HepG2 (cell line): Measurements from ENCODE around the gene BCKDHA. TPM values are rescaled to one million over a fixed set of nuclear protein-coding genes. Genes with fewer than 3 reads are reported as not detected.

ENCODE experiments used
- AFF4 ChIP-seq: sonication (generic); formaldehyde crosslinking; IDR thresholded peaks from 2 replicates; pipeline ENCODE4 v1.4.0; 2020; ENCODE audit warnings: missing genetic modification reagents
- EZH2 ChIP-seq: conservative IDR thresholded peaks from 2 replicates; pipeline ENCODE4 v1.6.1; 2012; ENCODE audit warnings: mild to moderate bottlenecking, low read depth, low read length, moderate library complexity
- GTF3A ChIP-seq: sonication (generic); formaldehyde crosslinking; conservative IDR thresholded peaks from 2 replicates; pipeline ENCODE4 v1.4.0; 2020; ENCODE audit warnings: mild to moderate bottlenecking, missing genetic modification reagents
- HMGXB4 ChIP-seq, 2 experiments: sonication (generic) in 1 of 2; formaldehyde crosslinking in 1 of 2; IDR thresholded peaks; 2 replicates each; pipeline versions ENCODE4 v1.4.0 to v1.6.1; 2018 to 2020; ENCODE audit warnings: missing genetic modification reagents in 2 of 2, borderline replicate concordance in 1 of 2, low read depth in 1 of 2, mild to moderate bottlenecking in 1 of 2, missing biosample characterization in 1 of 2
- HNRNPLL ChIP-seq: fragments of 200-400 bp; formaldehyde crosslinking; IDR thresholded peaks from 2 replicates; pipeline ENCODE4 v1.6.1; 2017; ENCODE audit warnings: mild to moderate bottlenecking, low read depth, low read length; ENCODE audit not compliant: poor library complexity, severe bottlenecking
- KAT8 ChIP-seq: IDR thresholded peaks from 2 replicates; pipeline ENCODE4 v1.6.1; 2016; ENCODE audit warnings: missing genetic modification reagents, missing compliant biosample characterization
- MBNL3 ChIP-seq: fragments of 250-450 bp; sonication (Bioruptor Pico); conservative IDR thresholded peaks from 2 replicates; pipeline ENCODE4 v1.8.0; 2022; ENCODE audit warnings: mild to moderate bottlenecking, inconsistent platforms
- MLLT10 ChIP-seq: sonication (generic); formaldehyde crosslinking; IDR thresholded peaks from 2 replicates; pipeline ENCODE4 v1.4.0; 2020; ENCODE audit warnings: missing genetic modification reagents
- MTA3 ChIP-seq: sonication (generic); formaldehyde crosslinking; IDR thresholded peaks from 2 replicates; pipeline ENCODE4 v1.4.0; 2020; ENCODE audit warnings: missing genetic modification reagents
- MTF1 ChIP-seq: sonication (generic); formaldehyde crosslinking; IDR thresholded peaks from 2 replicates; pipeline ENCODE4 v1.5.0; 2020; ENCODE audit warnings: missing genetic modification reagents
- NR0B2 ChIP-seq: sonication (generic); formaldehyde crosslinking; IDR thresholded peaks from 2 replicates; pipeline ENCODE4 v1.4.0; 2020; ENCODE audit warnings: mild to moderate bottlenecking, missing genetic modification reagents
- NR1H2 ChIP-seq: sonication (generic); formaldehyde crosslinking; IDR thresholded peaks from 2 replicates; pipeline ENCODE4 v1.8.1; 2022; ENCODE audit warnings: low read depth, missing genetic modification reagents, borderline replicate concordance
- PAF1 ChIP-seq: IDR thresholded peaks from 2 replicates; pipeline ENCODE4 v1.6.1; 2016; ENCODE audit warnings: missing genetic modification reagents, missing compliant biosample characterization
- PCBP1 ChIP-seq: fragments of 200-400 bp; formaldehyde crosslinking; IDR thresholded peaks from 2 replicates; pipeline ENCODE4 v1.6.1; 2017; ENCODE audit warnings: mild to moderate bottlenecking, low read depth, low read length, borderline replicate concordance
- POLR2G ChIP-seq: fragments of 200-400 bp; formaldehyde crosslinking; IDR thresholded peaks from 2 replicates; pipeline ENCODE4 v1.6.1; 2018; ENCODE audit warnings: mild to moderate bottlenecking, low read depth, low read length, moderate library complexity
- RCOR2 ChIP-seq: IDR thresholded peaks from 2 replicates; pipeline ENCODE4 v1.6.1; 2016; ENCODE audit warnings: missing biosample characterization, missing genetic modification reagents
- RFX1 ChIP-seq: fragments of 450-650 bp; IDR thresholded peaks from 2 replicates; pipeline ENCODE4 v1.6.1; 2017
- RXRB ChIP-seq: IDR thresholded peaks from 2 replicates; pipeline ENCODE4 v1.6.1; 2016; ENCODE audit warnings: borderline replicate concordance, missing genetic modification reagents, missing compliant biosample characterization
- SRY ChIP-seq: sonication (generic); formaldehyde crosslinking; IDR thresholded peaks from 2 replicates; pipeline ENCODE4 v1.8.0; 2022; ENCODE audit warnings: mild to moderate bottlenecking, missing genetic modification reagents
- TAF1 ChIP-seq: sonication (generic); formaldehyde crosslinking; IDR thresholded peaks from 2 replicates; pipeline ENCODE4 v1.4.0; 2020; ENCODE audit warnings: missing genetic modification reagents
- ZFP62 ChIP-seq: sonication (generic); formaldehyde crosslinking; IDR thresholded peaks from 2 replicates; pipeline ENCODE4 v1.4.0; 2020; ENCODE audit warnings: missing genetic modification reagents
- ZNF335 ChIP-seq: sonication (generic); formaldehyde crosslinking; IDR thresholded peaks from 2 replicates; pipeline ENCODE4 v1.4.0; 2020; ENCODE audit warnings: missing genetic modification reagents
- ZNF451 ChIP-seq: sonication (generic); formaldehyde crosslinking; IDR thresholded peaks from 2 replicates; pipeline ENCODE4 v1.5.0; 2020; ENCODE audit warnings: mild to moderate bottlenecking, missing genetic modification reagents
- ZNF670 ChIP-seq: sonication (generic); formaldehyde crosslinking; IDR thresholded peaks from 2 replicates; pipeline ENCODE4 v1.8.0; 2022; ENCODE audit warnings: mild to moderate bottlenecking, missing genetic modification reagents, borderline replicate concordance
- ZSCAN9 ChIP-seq: IDR thresholded peaks from 2 replicates; pipeline ENCODE4 v1.6.1; 2016; ENCODE audit warnings: borderline replicate concordance
- polyA plus RNA-seq, 8 experiments: library from polyadenylated mRNA; depleted of rRNA in 3 of 8; stranded (reverse) in 7 of 8; unstranded in 1 of 8; fragments of >200 nt; fragmentation: Illumina TruSeq in 4 of 8; extraction: Trizol in 4 of 8; gene quantifications; 2 replicates each; pipeline versions ENCODE4 v1.2.1 to v1.2.3, GENCODE V29; 2011 to 2016; ENCODE audit warnings: low read depth in 4 of 8, missing spikeins in 1 of 8, mixed read lengths in 1 of 8; ENCODE audit not compliant: insufficient read depth in 1 of 8
- total RNA-seq, 5 experiments: library from RNA; depleted of rRNA; stranded (reverse); fragments of >200 nt; fragmentation: Illumina TruSeq; extraction: Trizol; gene quantifications; 2 replicates each; pipeline ENCODE4 v1.2.3, GENCODE V29; 2016; ENCODE audit warnings: low read depth in 1 of 5

The BCKDHA gene
- total and polyA plus RNA-seq, 2 of the 13 experiments (the other 11 are each of a cell fraction or from before 2014, with no cell fraction given): 11.8 to 31.5 TPM

- TF ChIP-seq AFF4 (CRISPR knock-in tag) (no peak), TAF1 (peak; percentile 47; the same call in 1 of the 2 replicates), GTF3A (CRISPR knock-in tag) (no peak), RXRB (CRISPR knock-in tag) (no peak), MLLT10 (CRISPR knock-in tag) (no peak), RCOR2 (CRISPR knock-in tag) (no peak), ZNF335 (no peak; the same call in 1 of the 2 replicates), SRY (CRISPR knock-in tag) (peak; percentile 42; the same call in 1 of the 2 replicates), HNRNPLL (peak; percentile 46), ZNF451 (CRISPR knock-in tag) (0 out of 2 replicates have a peak, but pooled peaks have one; percentile 16), PCBP1 (no peak), KAT8 (CRISPR knock-in tag) (peak; percentile 63; the same call in 1 of the 2 replicates), RFX1 (no peak), POLR2G (no peak; the same call in 1 of the 2 replicates), HMGXB4 (CRISPR knock-in tag; IDR thresholded peaks at IDR 0.05; ENCODE audit: borderline replicate concordance in 1 of 2, low read depth in 1 of 2) (peak; percentile 81 to 94; a peak in 3 of 4 replicates), PAF1 (CRISPR knock-in tag) (no peak), MTA3 (CRISPR knock-in tag) (no peak), NR1H2 (no peak), EZH2 (no peak), ZFP62 (no peak), MTF1 (CRISPR knock-in tag) (no peak), NR0B2 (no peak), ZSCAN9 (CRISPR knock-in tag) (no peak), ZNF670 (0 out of 2 replicates have a peak, but pooled peaks have one; percentile 12), MBNL3 (no peak)
Observed at GRCh38 chr19:41352609-41353465, 44.8 kb upstream of the BCKDHA start (continued).
